Middle frontal gyrus (tissue), 1 donor: ENCODE data around the gene MAGEA8.
"Not testable (repeated sequence)": the region's sequence is repeated elsewhere in the genome, so short reads cannot be mapped to it uniquely, and the experiment has no call there.

Source experiments
- DNase-seq: peaks from one replicate; pipeline ENCODE4 v3.0.0-alpha.2; 2015; ENCODE audit warnings: low spot score; ENCODE audit errors: extremely low spot score

MAGEA8 gene, protein sequence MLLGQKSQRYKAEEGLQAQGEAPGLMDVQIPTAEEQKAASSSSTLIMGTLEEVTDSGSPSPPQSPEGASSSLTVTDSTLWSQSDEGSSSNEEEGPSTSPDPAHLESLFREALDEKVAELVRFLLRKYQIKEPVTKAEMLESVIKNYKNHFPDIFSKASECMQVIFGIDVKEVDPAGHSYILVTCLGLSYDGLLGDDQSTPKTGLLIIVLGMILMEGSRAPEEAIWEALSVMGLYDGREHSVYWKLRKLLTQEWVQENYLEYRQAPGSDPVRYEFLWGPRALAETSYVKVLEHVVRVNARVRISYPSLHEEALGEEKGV

GRCh38 chrX:149881081-149881711, at the start of gene MAGEA8:
Gene MAGEA8 (plus strand): TSS chrX:149881183. CDS start chrX:149884273, 3,090 bp downstream.
- DNase-seq = no peak

DNA sequence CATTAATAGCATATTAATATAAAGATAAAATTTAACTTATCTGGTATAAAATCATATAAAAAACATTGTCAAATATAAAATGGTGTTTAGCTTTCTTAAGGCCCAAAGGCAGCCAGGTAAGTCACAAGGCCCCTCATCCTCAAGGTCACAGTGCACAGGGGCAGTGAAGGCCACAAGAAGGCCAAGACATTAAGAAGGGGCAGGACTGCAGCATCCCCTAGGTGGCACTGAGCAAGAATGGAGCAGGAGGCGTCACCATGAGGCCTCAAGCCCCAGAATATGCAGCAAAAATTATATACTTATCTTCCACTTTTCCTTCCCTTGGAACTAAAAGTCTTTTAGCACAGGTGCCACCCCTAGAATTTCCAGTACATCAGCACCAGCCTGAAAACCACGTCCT, 49.5 kb upstream of the MAGEA8 start:
- no peak for DNase-seq

DNA sequence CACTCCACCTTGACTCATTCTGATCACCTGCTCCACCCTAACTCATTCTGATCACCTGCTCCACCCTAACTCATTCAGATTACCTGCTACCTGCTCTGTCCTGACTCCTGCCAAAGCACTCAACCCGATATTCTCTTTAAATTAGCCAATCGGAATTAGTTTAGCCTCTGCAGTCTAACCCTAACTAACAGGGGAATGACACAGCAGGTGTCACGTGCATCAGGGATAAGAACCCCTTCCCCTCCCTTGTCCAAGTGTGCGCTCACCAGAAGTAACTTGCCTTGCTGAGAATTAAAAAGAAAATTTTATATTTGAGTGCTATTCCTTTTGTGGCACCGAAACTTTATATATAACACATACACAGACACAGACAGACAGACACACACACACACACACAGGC, 44.3 kb upstream of the MAGEA8 start:
- not testable (repeated sequence) for DNase-seq

DNA sequence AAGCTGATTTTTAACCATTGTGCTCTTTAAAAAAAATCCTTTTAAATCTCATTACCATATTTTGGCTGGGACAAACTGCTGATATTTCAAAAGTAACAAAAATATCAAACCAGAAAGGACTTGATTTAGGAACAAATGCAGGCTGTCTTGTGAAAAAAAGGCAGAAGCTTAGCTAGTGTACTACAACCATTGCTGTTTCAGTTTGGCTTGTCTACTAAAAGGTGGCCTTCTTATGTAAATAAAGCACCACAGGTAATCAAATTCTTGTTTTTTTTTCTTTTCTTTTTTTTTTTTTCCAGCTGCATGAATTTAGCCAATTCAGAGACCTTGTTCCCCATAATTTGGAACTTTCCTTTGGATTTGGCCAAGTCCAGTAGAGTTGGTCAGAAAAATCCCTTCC, 43.8 kb upstream of the MAGEA8 start:
- DNase-seq = no peak

GRCh38 chrX:149837639-149838038, 43.3 kb upstream of the MAGEA8 start:
- DNase-seq = no peak

DNA sequence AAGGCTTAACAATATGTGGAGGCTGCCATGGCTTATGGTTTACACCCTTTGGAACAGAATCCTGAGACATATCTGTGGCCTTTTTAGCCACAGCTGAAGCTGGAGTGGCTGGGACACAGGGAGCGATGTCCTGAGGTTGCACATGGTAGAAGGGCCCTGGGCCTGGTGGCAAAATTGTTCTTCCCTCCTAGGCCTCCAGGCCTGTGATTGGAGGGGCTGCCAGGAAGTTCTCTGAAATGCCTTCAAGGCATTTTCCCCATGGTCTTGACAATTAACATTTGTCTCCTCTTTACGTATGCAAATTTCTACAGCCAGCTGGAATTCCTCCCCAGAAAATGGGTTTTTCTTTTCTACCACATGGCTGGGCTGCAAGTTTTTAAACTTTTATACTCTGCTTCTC, 39.1 kb upstream of the MAGEA8 start:
- DNase-seq = no peak

DNA sequence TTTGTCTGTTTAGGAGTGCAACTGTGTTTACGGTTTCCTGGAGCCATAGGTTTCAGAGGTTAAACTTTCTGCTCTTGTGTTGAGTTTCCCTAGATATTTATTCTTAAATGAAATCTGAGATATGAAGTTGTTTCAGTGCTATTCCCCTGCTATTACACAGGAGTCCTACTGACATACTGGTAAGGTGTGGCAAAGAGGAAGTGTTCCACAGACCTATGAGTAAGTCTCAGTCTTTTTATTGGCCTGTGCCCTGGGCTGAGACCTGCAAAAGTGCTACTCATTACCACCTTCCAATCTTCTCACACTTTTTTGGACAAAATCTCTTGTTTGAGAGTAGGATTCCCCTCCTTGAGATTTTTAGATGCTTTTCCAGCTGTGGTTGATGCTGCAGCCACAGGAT, 35.6 kb upstream of the MAGEA8 start:
- DNase-seq = no peak

DNA sequence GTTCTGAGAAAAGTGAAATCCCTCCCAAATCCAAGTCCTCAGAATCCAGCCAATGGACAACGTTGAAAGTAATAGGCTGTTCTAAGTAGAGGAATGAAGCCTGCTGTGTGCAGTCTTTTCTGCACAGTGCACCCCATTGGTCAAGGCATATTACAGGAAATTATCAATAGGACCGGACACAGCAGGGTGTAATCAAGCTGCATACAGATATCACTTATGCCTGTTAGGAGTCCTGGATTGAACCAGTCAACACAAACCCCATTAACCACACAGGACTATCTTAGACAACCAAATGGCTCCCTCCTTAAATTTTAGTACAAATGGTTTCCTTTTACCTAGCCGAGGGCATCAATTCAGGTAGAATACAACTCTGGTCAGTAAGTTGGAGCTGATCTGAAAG, 34.2 kb upstream of the MAGEA8 start:
- no peak for DNase-seq

- DNase-seq = no peak
Measured at GRCh38 chrX:149848855-149849254, 32.1 kb upstream of the MAGEA8 start.

GRCh38 chrX:149849787-149850186, 31.2 kb upstream of the MAGEA8 start:
- no peak for DNase-seq

DNA sequence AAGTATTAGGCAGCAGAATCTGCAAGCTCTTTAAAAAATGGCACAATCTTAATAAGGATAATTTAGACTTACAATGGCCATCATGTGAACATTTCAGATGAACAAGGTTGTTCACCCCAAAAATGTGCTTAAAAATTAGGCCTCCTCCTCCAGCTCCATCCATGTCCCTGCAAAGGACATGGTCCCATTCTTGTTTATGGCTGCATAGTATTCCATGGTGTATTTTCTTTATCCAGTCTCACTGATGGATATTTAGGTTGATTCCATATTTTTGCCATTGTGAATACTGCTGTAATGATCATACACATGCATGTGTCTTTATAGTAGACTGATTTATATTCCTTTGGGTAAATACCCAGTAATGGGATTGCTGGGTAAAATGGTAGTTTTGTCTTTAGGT, 29.1 kb upstream of the MAGEA8 start:
- DNase-seq = no peak

GRCh38 chrX:149853925-149854324, 27.1 kb upstream of the MAGEA8 start:
- no peak for DNase-seq

GRCh38 chrX:149858592-149858991, 22.4 kb upstream of the MAGEA8 start:
- no peak for DNase-seq

- no peak for DNase-seq
Measured at GRCh38 chrX:149860445-149860844, 20.5 kb upstream of the MAGEA8 start.

GRCh38 chrX:149865390-149865789, 15.6 kb upstream of the MAGEA8 start:
- DNase-seq = no peak

DNA sequence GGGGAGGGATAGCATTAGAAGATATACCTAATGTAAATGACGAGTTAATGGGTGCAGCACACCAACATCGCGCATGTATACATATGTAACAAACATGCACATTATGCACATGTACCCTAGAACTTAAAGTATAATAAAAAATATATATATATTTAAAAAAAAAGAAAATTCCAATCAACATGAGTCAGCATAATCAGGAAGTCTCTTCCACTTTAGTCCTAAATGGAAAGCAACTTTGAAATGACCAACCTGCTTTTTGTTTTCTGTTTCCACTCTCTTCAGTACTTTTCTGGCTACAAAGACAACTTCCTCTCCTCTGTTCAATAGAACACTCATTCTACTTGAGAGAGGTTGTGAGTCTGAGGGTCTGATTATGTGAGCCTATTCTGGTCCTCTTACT, 13.5 kb upstream of the MAGEA8 start:
- DNase-seq = no peak

DNA sequence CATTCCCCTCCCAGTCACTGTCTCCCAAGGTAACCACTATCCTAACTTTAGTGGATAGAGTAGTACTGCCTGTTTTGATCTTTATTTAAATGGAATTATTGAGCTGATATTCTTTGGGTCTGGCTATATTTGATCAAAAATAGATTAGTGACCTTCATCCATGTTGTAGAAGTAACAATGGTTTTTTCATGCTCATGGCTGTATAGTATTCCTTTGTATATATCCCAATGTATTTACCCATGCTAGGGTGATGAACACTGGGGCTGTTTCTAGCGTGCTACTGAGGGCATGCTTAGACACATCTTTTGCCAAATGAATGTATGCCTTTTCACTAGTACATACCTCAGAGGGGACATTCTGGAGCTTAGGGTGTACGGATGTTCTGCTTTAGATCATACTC, 10.1 kb upstream of the MAGEA8 start:
- no peak for DNase-seq

DNA sequence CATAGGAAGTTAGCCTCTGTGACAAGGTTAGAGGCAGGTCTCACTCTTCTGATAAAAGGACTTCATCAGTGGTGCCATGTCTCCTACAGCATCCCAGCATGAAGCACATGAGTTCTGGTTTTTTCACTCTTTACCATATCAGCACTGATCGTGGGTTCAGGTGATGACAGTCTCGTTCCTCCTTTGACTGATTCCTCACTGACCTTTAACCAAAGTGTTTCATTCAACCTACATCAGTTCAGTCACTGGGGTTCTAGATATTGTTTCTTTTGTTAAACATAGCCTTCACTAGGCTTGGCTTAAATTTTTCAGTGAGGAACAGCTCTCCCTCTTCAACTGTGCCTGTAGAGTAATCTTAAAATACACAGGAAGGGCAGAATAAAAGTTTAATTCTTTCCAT, 9.6 kb upstream of the MAGEA8 start:
- DNase-seq = no peak

- no peak for DNase-seq
Measured at GRCh38 chrX:149871940-149872339, 9.0 kb upstream of the MAGEA8 start.

DNA sequence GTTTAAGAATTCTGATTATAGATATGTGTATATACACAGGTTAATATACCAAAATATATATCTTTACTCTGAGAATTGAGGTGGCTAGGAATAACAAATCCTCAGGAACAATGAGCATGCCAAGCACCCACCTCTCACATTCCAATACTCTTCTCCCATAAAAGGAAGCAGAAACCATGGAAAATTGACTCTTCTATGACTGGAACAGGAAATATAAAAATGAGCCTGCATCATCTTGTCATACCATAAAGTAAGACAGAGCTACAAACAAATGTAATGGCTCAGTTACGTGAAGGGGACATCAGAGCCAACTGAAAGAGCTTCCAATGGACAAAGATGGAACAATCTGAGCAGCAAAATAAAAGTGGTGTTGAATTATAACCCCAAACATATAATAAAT, 3.8 kb upstream of the MAGEA8 start:
- no peak for DNase-seq

GRCh38 chrX:149877636-149878035, 3.3 kb upstream of the MAGEA8 start:
- no peak for DNase-seq

DNA sequence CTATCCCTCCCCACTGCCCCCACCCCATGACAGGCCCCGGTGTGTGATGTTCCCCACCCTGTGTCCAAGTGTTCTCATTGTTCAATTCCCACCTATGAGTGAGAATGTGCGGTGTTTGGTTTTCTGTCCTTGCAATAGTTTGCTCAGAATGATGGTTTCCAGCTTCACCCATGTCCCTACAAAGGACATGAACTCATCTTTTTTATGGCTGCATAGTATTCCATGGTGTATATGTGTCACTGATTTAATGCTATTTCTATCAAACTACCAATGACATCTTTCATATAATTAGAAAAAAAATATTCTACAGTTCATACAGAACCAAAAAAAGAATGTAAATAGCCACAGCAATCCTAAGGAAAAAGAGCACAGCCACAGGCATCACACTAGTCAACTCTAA, 9.8 kb downstream of the MAGEA8 start:
- DNase-seq = not testable (repeated sequence)

DNA sequence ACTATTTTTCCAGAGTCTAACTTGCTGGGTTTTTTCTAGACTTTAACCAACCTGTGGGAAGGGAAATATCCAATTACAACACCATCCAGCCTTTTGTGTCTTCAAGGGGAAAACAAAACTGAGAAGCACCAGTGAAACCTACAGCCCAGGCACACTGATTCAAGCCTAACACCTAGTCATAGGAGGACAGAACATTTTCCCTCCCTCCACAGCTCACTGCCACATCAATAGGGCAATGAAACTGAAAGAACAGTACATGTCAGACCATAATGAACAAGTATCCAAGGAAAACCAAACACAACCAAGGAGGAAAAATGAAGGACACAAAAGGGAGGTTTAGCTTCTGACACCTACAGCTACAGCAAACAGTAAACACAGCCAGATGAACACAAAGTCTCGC, 17.6 kb downstream of the MAGEA8 start:
- DNase-seq = no peak
